D721Med (cell line): ENCODE measurements around the gene ASS1.
"Not testable (repeated sequence)": the region's sequence is repeated elsewhere in the genome, so short reads cannot be mapped to it uniquely, and the experiment has no call there.

Source experiments
- DNase-seq: peaks from one replicate; pipeline ENCODE4 v3.0.0; 2011; ENCODE audit warnings: low spot score; ENCODE audit not compliant: insufficient read length
- FAIRE-seq: peaks from 2 replicates; lab custom pipeline; 2011; peaks lifted over from hg19 to GRCh38; lab: Jason Lieb, UNC
- CTCF ChIP-seq: IDR thresholded peaks from 2 replicates; pipeline ENCODE4 v1.5.1; 2012; ENCODE audit warnings: mild to moderate bottlenecking, control low read depth; ENCODE audit not compliant: insufficient read depth; ENCODE audit errors: missing control alignments

The ASS1 gene

GRCh38 chr9:130433947-130434262 is 10.9 kb upstream of the ASS1 start:
- no peak for TF ChIP-seq CTCF
- FAIRE-seq (no peak), DNase-seq (no peak)

GRCh38 chr9:130434656-130435055 is 10.1 kb upstream of the ASS1 start:
- DNase-seq, FAIRE-seq: not testable (repeated sequence)

- TF ChIP-seq CTCF = no peak
- FAIRE-seq = no peak
- DNase-seq = no peak
Measured at GRCh38 chr9:130437011-130437789, 7.6 kb upstream of the ASS1 start.

GRCh38 chr9:130438382-130438981 is 6.3 kb upstream of the ASS1 start:
- no peak for TF ChIP-seq CTCF
- no peak for DNase-seq
- no peak for FAIRE-seq

- no peak for TF ChIP-seq CTCF
- DNase-seq (no peak), FAIRE-seq (no peak)
Measured at GRCh38 chr9:130441031-130441430, 3.7 kb upstream of the ASS1 start.

GRCh38 chr9:130442746-130443455 is 1.9 kb upstream of the ASS1 start:
- no peak for TF ChIP-seq CTCF
- no peak for FAIRE-seq
- no peak for DNase-seq

GRCh38 chr9:130443456-130443801 is 1.3 kb upstream of the ASS1 start:
- TF ChIP-seq CTCF = no peak
- no peak for FAIRE-seq
- DNase-seq = no peak
